ENCODE data around the gene GLOD4. TPM values are rescaled to one million over a fixed set of nuclear protein-coding genes. Genes with fewer than 3 reads are reported as not detected.

GLOD4 gene
- total and polyA plus RNA-seq, 10 donors: 38.6 to 69.7 (median 54.0) TPM

- intact Hi-C loops (cut with DNase I; ENCODE audit: low total_unique reads): no loop called here
- DNase-seq: no peak
- Histone ChIP-seq H3K4me1 (no peaks in the 10 kb centered on the region), H3K4me3 (no peak overlapping the region), H3K27ac (no peak overlapping the region), H3K36me3 (peaks cover 0 to 21% (median 0%) of the 10 kb centered on the region in 6 donors), H3K27me3 (replicated peaks in 1 of 7) (no peaks in the 10 kb centered on the region), H3K9me3 (no peaks in the 10 kb centered on the region)
- TF ChIP-seq POLR2A (IDR thresholded peaks at IDR 0.05): no peak
- no peak for TF ChIP-seq CTCF (IDR thresholded peaks at IDR 0.05 in 8 of 11, conservative IDR thresholded peaks at IDR 0.05 in 3 of 11)
- no peak for TF ChIP-seq POLR2AphosphoS5 (IDR thresholded peaks at IDR 0.05)
- 76 to 86% (median 81%) methylated on average over 8 to 9 of the region's 9 CpGs for WGBS, 5 donors
These were observed 41.4 kb upstream of the GLOD4 start for GRCh38 chr17:823501-823902.

GRCh38 chr17:819251-819650 is 37.2 kb upstream of the GLOD4 start:
- Histone ChIP-seq H3K36me3 (peaks cover 0 to 39% (median 0%) of the 10 kb centered on the region in 6 donors), H3K27me3 (replicated peaks in 1 of 7) (no peaks in the 10 kb centered on the region), H3K9me3 (no peaks in the 10 kb centered on the region), H3K27ac (no peak overlapping the region), H3K4me3 (no peak overlapping the region), H3K4me1 (no peaks in the 10 kb centered on the region)
- no peak for DNase-seq
- intact Hi-C loops (cut with DNase I; ENCODE audit: low total_unique reads): no loop called here
- TF ChIP-seq POLR2A (IDR thresholded peaks at IDR 0.05): no peak
- TF ChIP-seq CTCF (IDR thresholded peaks at IDR 0.05 in 8 of 11, conservative IDR thresholded peaks at IDR 0.05 in 3 of 11): no peak
- TF ChIP-seq POLR2AphosphoS5 (IDR thresholded peaks at IDR 0.05): no peak
- 94 to 97% (median 95%) methylated on average over 18 to 19 of the region's 19 CpGs for whole genome bisulfite sequencing, 5 donors

- intact Hi-C loops (cut with DNase I; ENCODE audit: low total_unique reads): no loop called here
- 89 to 96% (median 93%) methylated on average over 20 of the region's 20 CpGs for WGBS, 5 donors
- Histone ChIP-seq H3K4me1 (no peaks in the 10 kb centered on the region), H3K27ac (no peak overlapping the region), H3K4me3 (no peak overlapping the region), H3K27me3 (replicated peaks in 1 of 7) (no peaks in the 10 kb centered on the region), H3K9me3 (no peaks in the 10 kb centered on the region), H3K36me3 (peaks cover 0 to 34% (median 0%) of the 10 kb centered on the region in 6 donors)
- no peak for TF ChIP-seq CTCF (IDR thresholded peaks at IDR 0.05 in 8 of 11, conservative IDR thresholded peaks at IDR 0.05 in 3 of 11)
- no peak for TF ChIP-seq POLR2A (IDR thresholded peaks at IDR 0.05)
- no peak for TF ChIP-seq POLR2AphosphoS5 (IDR thresholded peaks at IDR 0.05)
- no peak for DNase-seq
These were observed 32.3 kb upstream of the GLOD4 start for GRCh38 chr17:814371-814770.

GRCh38 chr17:812638-813204 is 30.6 kb upstream of the GLOD4 start:
- H3K4me3 ChIP-seq: no peak overlapping the region
- peaks cover 0 to 20% (median 0%) of the 10 kb centered on the region in 6 donors for H3K36me3 ChIP-seq
- H3K4me1 ChIP-seq: no peaks in the 10 kb centered on the region
- no peak for DNase-seq
- H3K9me3 ChIP-seq: no peaks in the 10 kb centered on the region
- WGBS, 5 donors: 90 to 97% (median 92%) methylated on average over 14 of the region's 14 CpGs
- TF ChIP-seq POLR2AphosphoS5 (IDR thresholded peaks at IDR 0.05): no peak
- no peak for TF ChIP-seq POLR2A (IDR thresholded peaks at IDR 0.05)
- no peak for TF ChIP-seq CTCF (IDR thresholded peaks at IDR 0.05 in 8 of 11, conservative IDR thresholded peaks at IDR 0.05 in 3 of 11)
- intact Hi-C loops (cut with DNase I; ENCODE audit: low total_unique reads): no loop called here
- H3K27me3 ChIP-seq (replicated peaks in 1 of 7): peaks cover 0 to 2% (median 0%) of the 10 kb centered on the region in 7 donors
- H3K27ac ChIP-seq: no peak overlapping the region

All from spleen (tissue), 11 donors.